Progenitor cell of endocrine pancreas (in vitro differentiated cells): ENCODE data around the gene PNPLA1. TPM values are rescaled to one million over a fixed set of nuclear protein-coding genes. Genes with fewer than 3 reads are reported as not detected.

Source experiments
- DNase-seq: peaks from one replicate; pipeline ENCODE4 v3.0.0; 2021; ENCODE audit warnings: low spot score; ENCODE audit not compliant: unreplicated experiment
- H3K27ac Mint-ChIP-seq: 2 replicates; pipeline ENCODE4 v1.8.0; 2021; ENCODE audit warnings: mild to moderate bottlenecking, moderate library complexity, mixed read lengths
- H3K27me3 Mint-ChIP-seq: 2 replicates; pipeline ENCODE4 v1.8.0; 2021; ENCODE audit warnings: mixed read lengths
- H3K36me3 Mint-ChIP-seq: 2 replicates; pipeline ENCODE4 v1.8.0; 2022; ENCODE audit warnings: mixed read lengths; ENCODE audit not compliant: insufficient read depth
- H3K4me1 Mint-ChIP-seq: 2 replicates; pipeline ENCODE4 v1.8.0; 2021; ENCODE audit warnings: low read depth, mixed read lengths
- H3K4me3 Mint-ChIP-seq: 2 replicates; pipeline ENCODE4 v1.8.0; 2021; ENCODE audit warnings: low read depth, mild to moderate bottlenecking, moderate library complexity, mixed read lengths
- H3K9me3 Mint-ChIP-seq: 2 replicates; pipeline ENCODE4 v1.8.0; 2021; ENCODE audit warnings: low read depth, mixed read lengths
- total RNA-seq: library from RNA; stranded (reverse); gene quantifications from 2 replicates; pipeline ENCODE4 v1.2.1, GENCODE V29; 2021
- TF ChIP-seq, protein P1 (sequence below): fragments of 200-600 bp; sonication (generic); IDR thresholded peaks from one replicate; pipeline ENCODE4 v1.5.0; 2021; ENCODE audit warnings: antibody characterized with exemption, mild to moderate bottlenecking; ENCODE audit not compliant: unreplicated experiment

PNPLA1 gene
- total RNA-seq, 1 donor from 2014 or later, result not detected

DNA sequence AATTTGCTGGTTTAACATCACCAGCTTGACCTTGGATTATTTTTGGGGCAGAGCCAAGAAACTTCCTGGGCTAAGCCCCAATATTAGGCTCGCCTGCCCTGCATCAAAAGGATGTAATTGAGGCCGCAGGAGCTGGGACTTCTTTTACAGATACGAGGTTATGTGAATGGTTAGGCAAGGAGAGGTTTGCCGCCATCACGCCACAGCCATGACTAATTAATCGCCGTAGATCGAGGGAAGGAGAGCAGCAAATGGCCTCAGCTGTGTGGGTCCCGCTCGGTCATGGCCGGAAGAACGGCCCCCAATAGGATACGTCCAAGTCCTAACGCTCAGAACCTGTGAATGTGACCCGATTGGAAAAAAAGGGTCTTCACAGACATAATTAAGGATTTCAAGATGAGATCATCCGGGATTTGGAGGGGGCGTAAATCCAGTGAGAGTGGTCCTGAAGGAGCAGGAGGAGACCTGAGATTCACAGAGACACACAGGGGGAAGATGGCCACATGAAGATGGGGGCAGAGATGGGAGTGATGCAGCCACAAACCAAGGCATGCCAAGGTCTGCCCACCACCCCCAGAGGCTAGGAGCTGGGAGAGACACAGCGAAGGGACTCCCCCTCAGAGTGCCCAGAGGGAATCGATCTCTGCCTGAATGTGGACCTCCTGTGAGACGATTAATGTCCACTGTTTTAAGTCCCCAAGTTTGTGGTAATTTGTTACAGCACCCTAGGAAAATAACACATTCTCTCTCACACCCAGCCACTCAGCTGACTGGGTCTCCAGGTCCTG lies 76.8 kb downstream of the PNPLA1 start:
- peaks cover 7% of the 10 kb centered on the region for H3K27me3 Mint-ChIP-seq
- no peak for DNase-seq
- no peak overlapping the region for H3K4me3 Mint-ChIP-seq
- no peaks in the 10 kb centered on the region for H3K36me3 Mint-ChIP-seq
- H3K9me3 Mint-ChIP-seq, result no peaks in the 10 kb centered on the region
- peaks cover 10% of the 10 kb centered on the region for H3K4me1 Mint-ChIP-seq
- H3K27ac Mint-ChIP-seq, result no peak overlapping the region
- TF ChIP-seq, protein P1, sequence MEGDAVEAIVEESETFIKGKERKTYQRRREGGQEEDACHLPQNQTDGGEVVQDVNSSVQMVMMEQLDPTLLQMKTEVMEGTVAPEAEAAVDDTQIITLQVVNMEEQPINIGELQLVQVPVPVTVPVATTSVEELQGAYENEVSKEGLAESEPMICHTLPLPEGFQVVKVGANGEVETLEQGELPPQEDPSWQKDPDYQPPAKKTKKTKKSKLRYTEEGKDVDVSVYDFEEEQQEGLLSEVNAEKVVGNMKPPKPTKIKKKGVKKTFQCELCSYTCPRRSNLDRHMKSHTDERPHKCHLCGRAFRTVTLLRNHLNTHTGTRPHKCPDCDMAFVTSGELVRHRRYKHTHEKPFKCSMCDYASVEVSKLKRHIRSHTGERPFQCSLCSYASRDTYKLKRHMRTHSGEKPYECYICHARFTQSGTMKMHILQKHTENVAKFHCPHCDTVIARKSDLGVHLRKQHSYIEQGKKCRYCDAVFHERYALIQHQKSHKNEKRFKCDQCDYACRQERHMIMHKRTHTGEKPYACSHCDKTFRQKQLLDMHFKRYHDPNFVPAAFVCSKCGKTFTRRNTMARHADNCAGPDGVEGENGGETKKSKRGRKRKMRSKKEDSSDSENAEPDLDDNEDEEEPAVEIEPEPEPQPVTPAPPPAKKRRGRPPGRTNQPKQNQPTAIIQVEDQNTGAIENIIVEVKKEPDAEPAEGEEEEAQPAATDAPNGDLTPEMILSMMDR, result no peak

DNA sequence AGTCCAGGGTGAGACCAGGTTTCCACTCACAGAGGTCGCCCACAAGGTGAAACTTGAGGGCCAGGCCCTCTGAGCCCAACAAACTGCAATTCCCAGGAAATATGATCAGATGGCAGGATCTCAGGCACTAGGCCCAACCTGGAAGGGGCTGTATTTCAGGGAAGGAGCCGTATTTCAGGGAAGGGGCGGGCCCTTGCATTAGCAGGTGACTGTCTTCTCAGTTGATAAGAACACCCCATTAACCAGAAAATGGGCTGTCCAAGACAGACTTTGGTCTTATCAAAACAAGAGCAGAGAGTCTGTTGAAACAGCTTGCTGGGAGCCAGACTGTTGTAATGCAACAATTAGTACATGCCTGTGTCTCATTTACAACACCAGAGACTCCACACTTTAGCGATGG lies 77.8 kb downstream of the PNPLA1 start:
- TF ChIP-seq, protein P1, result no peak
- peaks cover 10% of the 10 kb centered on the region for H3K4me1 Mint-ChIP-seq
- DNase-seq, result no peak
- no peaks in the 10 kb centered on the region for H3K9me3 Mint-ChIP-seq
- no peak overlapping the region for H3K4me3 Mint-ChIP-seq
- H3K36me3 Mint-ChIP-seq, result no peaks in the 10 kb centered on the region
- H3K27ac Mint-ChIP-seq, result no peak overlapping the region
- peaks cover 3% of the 10 kb centered on the region for H3K27me3 Mint-ChIP-seq

DNA sequence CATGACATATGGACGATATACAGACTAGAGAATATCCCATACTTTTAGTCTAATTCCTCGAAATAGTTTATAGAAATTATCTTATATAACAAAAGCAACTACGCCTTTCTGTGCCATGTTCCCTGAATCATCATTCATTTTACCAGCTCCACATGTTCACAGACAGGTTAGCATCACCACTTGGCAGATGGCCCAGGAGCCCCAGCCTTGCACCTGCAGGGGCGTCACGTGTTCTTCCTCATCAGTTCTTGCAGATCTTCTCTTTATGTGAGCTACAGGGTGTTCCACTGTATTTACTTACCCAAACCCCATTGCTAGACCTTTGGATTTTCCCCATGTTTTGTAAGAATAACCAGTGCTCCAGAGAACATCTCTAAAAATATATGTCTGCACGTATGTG lies 79.4 kb downstream of the PNPLA1 start:
- Mint-ChIP-seq H3K36me3 (no peaks in the 10 kb centered on the region), H3K27me3 (no peaks in the 10 kb centered on the region), H3K4me3 (no peak overlapping the region), H3K9me3 (peaks cover 9% of the 10 kb centered on the region), H3K27ac (no peak overlapping the region), H3K4me1 (peaks cover 10% of the 10 kb centered on the region)
- TF ChIP-seq, protein P1, result no peak
- DNase-seq, result no peak

DNA sequence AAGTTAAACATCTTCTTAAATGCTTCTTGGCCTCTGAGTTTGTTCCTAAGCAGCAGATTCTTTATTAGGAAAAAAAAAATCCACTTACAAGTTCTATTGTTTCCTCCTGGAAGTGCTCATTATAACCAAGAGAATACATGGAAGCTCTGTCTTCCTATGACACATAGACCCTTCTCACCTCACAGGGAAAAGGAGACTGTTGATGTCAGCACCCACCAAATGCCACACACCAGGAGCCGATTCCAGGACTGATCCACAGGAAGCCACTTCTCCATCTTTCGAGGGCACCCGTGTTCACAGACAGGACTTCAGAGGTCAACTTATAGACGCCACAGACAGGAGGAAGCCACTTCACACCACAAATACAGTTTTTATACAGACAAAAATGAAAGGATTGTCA lies 80.2 kb downstream of the PNPLA1 start:
- peaks cover 10% of the 10 kb centered on the region for H3K4me1 Mint-ChIP-seq
- no peak overlapping the region for H3K4me3 Mint-ChIP-seq
- DNase-seq, result no peak
- peaks cover 9% of the 10 kb centered on the region for H3K9me3 Mint-ChIP-seq
- TF ChIP-seq, protein P1, result no peak
- no peaks in the 10 kb centered on the region for H3K27me3 Mint-ChIP-seq
- no peak overlapping the region for H3K27ac Mint-ChIP-seq
- no peaks in the 10 kb centered on the region for H3K36me3 Mint-ChIP-seq

DNA sequence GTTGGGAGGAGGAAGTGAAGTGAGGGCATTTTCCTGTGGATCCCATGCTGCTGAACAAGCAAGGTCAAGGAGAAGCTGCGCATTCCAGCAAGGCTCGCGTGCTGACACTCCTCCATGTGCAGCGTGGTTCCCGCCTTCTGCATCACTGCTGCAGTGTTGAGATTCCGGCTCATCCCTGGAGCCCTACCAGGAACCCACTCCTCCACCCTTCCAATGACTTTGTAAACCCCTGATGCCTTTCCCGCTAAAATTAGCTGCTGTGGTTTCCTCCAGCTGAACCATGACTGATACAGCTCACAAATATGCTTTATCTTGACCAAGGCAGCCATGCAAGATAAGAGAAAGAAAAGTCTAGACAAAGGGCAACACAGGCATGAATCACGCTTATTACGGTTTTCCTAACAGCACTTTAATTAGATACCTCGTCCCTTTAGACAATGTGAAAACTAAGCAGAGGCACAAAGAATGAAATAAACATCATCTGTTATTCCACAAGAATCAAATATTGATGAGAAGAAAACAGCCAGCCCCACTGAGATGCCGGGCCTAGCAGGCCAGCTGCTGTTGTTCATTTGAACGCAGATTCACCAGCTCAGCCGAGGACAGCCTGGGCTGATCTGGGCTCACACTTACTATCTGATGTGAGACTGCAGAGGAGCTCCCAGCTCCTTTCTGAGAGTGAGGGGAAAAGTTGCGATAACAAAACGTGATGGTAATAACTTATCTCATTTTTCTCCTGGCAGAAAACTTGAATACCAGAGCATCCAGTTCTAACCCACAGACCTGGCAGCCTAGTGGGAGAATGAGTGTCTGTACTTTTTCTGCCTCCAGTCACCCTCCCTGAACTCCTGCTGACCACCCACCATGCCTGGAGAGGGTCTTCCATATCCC lies 81.1 kb downstream of the PNPLA1 start:
- H3K27ac Mint-ChIP-seq, result no peak overlapping the region
- TF ChIP-seq, protein P1, result no peak
- no peaks in the 10 kb centered on the region for H3K27me3 Mint-ChIP-seq
- H3K9me3 Mint-ChIP-seq, result peaks cover 9% of the 10 kb centered on the region
- no peak overlapping the region for H3K4me3 Mint-ChIP-seq
- DNase-seq, result no peak
- H3K4me1 Mint-ChIP-seq, result peaks cover 10% of the 10 kb centered on the region
- no peaks in the 10 kb centered on the region for H3K36me3 Mint-ChIP-seq
